ENCODE results near the gene FGFR3. TPM values are rescaled to one million over a fixed set of nuclear protein-coding genes. Genes with fewer than 3 reads are reported as not detected.

The FGFR3 gene
- total and polyA plus RNA-seq, 2 of the 8 experiments (the other 6 are each of a cell fraction or from before 2014, with no cell fraction given): 9.0 to 19.5 TPM

DNA sequence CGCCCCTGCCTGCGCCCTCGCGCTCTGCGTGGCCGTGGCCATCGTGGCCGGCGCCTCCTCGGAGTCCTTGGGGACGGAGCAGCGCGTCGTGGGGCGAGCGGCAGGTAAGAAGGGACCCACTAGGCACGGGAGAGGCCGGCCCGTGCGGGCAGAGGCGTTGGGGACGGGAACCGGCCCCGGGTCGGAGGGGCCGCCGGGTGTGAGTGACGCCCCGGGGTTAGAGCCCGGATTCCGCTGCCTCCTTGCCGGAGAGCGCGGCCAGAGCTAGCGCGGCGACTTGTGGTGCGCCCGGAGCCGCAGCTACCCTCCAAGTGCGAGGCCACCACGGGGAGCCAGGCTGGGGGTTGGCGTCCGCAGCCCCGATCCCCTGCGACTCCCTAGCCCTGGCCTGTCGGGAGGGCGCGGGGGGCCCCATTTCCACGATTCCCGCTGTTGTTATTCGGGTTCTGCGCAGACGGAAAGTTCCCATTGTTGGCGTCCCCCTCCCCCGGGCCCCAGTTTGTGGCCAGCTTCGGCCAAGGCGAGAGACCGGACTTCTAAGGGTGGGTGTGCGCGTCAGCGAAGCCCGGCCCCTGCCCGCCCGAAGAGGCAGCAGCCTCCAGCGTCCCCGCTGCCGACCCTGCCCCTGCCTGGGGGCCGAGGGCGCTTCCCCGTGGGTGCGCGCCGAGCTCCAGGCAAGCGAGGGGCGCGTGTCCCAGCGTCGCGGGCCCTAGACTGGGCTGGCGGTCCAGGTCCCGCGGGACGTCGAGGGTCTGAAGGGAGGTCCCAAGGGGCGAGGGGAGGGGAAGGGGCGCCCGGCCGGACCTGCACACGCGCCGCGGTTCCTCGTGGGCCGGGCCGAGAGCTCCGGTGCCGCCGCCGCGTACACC is 1.1 kb downstream of the FGFR3 start:
- no peak overlapping the region for H3K27ac ChIP-seq (ENCODE audit: low read depth, low read length)
- peaks cover 5 to 44% (median 36%) of the 10 kb centered on the region in 4 experiments for H3K27me3 ChIP-seq (replicated peaks in 1 of 4; ENCODE audit: control insufficient read depth in 3 of 4, extremely low read depth in 1 of 4, insufficient read depth in 3 of 4, low read length in 3 of 4)
- no peak overlapping the region for H3K56ac ChIP-seq (replicated peaks; ENCODE audit: insufficient read length, low read depth, low read length)
- no peak overlapping the region for H2BK15ac ChIP-seq (ENCODE audit: low read length)
- no peaks in the 10 kb centered on the region for H3K9me3 ChIP-seq (ENCODE audit: insufficient read depth in 2 of 2, low read depth in 1 of 2, low read length in 1 of 2)
- ChIA-PET POLR2A (ENCODE audit: partially characterized antibody) (interaction anchor here (0.9 to 11.0 kb wide), 15 partner anchors 10 to 267 kb away, joined by 3 to 170 read pairs (median 4); partner anchors contain the start of gene SLBP), CTCF (ENCODE audit: partially characterized antibody) (interaction anchor here (0.7 to 71.2 kb wide), 4 partner anchors 16 to 65 kb away, joined by 3 to 2507 read pairs (median 10); no protein-coding TSS in a partner anchor)
- H2AFZ ChIP-seq (ENCODE audit: low read length): no peak overlapping the region
- H2BK12ac ChIP-seq (ENCODE audit: low read depth, low read length): 0 out of 2 replicates have a peak overlapping the region, but pooled peaks have one; percentile 39
- TF ChIP-seq RBBP5 (IDR thresholded peaks at IDR 0.05; ENCODE audit: borderline replicate concordance, low read depth, low read length) (peak; percentile 52; the same call in 1 of the 2 replicates), SUZ12 (IDR thresholded peaks at IDR 0.05; ENCODE audit: low read length) (peak; percentile 73), CREB1 (IDR thresholded peaks at IDR 0.05) (no peak), PHF8 (conservative IDR thresholded peaks at IDR 0.05; ENCODE audit: low read depth, low read length) (no peak), SIN3A (conservative IDR thresholded peaks at IDR 0.05 in 1 of 2, IDR thresholded peaks at IDR 0.05 in 1 of 2; ENCODE audit: low read depth in 1 of 2, low read length in 2 of 2) (peak in 1 of 2 experiments; percentile 48; a peak in 1 of 4 replicates), GTF2F1 (IDR thresholded peaks at IDR 0.05; ENCODE audit: borderline replicate concordance, low read depth, low read length) (no peak), KDM4A (IDR thresholded peaks at IDR 0.05; ENCODE audit: low read depth, low read length, severe bottlenecking) (peak; percentile 17)
- TF ChIP-seq, protein P1, sequence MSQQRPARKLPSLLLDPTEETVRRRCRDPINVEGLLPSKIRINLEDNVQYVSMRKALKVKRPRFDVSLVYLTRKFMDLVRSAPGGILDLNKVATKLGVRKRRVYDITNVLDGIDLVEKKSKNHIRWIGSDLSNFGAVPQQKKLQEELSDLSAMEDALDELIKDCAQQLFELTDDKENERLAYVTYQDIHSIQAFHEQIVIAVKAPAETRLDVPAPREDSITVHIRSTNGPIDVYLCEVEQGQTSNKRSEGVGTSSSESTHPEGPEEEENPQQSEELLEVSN (IDR thresholded peaks at IDR 0.05): 0 out of 2 replicates have a peak, but pooled peaks have one; percentile 31
- H3K79me2 ChIP-seq (ENCODE audit: control insufficient read depth in 1 of 2, insufficient read depth in 2 of 2, low read length in 2 of 2): peaks cover 0 to 5% of the 10 kb centered on the region in 2 experiments; a peak in 1 of 4 replicates
- peak overlapping the region; percentile 78 for H3K18ac ChIP-seq (ENCODE audit: extremely low read depth, low read length)
- peak overlapping the region; percentile 39 for H4K8ac ChIP-seq (ENCODE audit: extremely low read depth, insufficient read depth, low read length)
- H3K4me1 ChIP-seq (replicated peaks in 1 of 4; ENCODE audit: control insufficient read depth in 3 of 4, insufficient read depth in 4 of 4, low read length in 3 of 4): peaks cover 0 to 19% (median 9%) of the 10 kb centered on the region in 4 experiments; a peak in 6 of 7 replicates
- FAIRE-seq: no peak
- peak overlapping the region; percentile 13 for H4K5ac ChIP-seq (ENCODE audit: insufficient read length, low read depth, low read length)
- H3K4me3 ChIP-seq (ENCODE audit: extremely low read depth in 1 of 4, insufficient read depth in 2 of 4, low read depth in 3 of 4, low read length in 4 of 4): peak overlapping the region; percentile 55 to 71 (median 64)
- H3K36me3 ChIP-seq (ENCODE audit: control insufficient read depth in 2 of 4, insufficient read depth in 4 of 4, low read length in 3 of 4): no peaks in the 10 kb centered on the region; a peak in 1 of 8 replicates
- peaks cover 9 to 13% of the 10 kb centered on the region in 2 experiments for H4K20me1 ChIP-seq (replicated peaks in 1 of 2; ENCODE audit: control insufficient read depth in 1 of 2, insufficient read depth in 2 of 2, low read length in 2 of 2)
- no peak overlapping the region for H2BK5ac ChIP-seq (ENCODE audit: low read depth, low read length)
- WGBS, 2 experiments (ENCODE audit: extremely low coverage in 1 of 2, insufficient coverage in 1 of 2, insufficient read length in 1 of 2, insufficient replicate concordance in 2 of 2, low coverage in 1 of 2, low lambda C conversion rate in 2 of 2, missing lambda C conversion rate in 1 of 2): 2% methylated on average over 62 of the region's 101 CpGs; no CpG with 5 or more reads in 1 of the 2 experiments
- H3K79me1 ChIP-seq (ENCODE audit: low read depth, low read length): peaks cover 10% of the 10 kb centered on the region; the same call in 1 of the 2 replicates
- H3K23ac ChIP-seq (ENCODE audit: insufficient read length): no peak overlapping the region
- peak overlapping the region in 2 of 4 experiments; percentile 16 to 81; a peak in 3 of 7 replicates for H3K9ac ChIP-seq (replicated peaks in 1 of 4; ENCODE audit: extremely low read depth in 1 of 4, low read depth in 3 of 4, low read length in 3 of 4)
- H3K4me2 ChIP-seq (ENCODE audit: insufficient read depth in 1 of 2, low read depth in 2 of 2, low read length in 2 of 2): peak overlapping the region; percentile 66 to 91
- no peak overlapping the region for H2AK5ac ChIP-seq (ENCODE audit: low read depth, low read length)
- H3K4ac ChIP-seq (replicated peaks; ENCODE audit: insufficient read length, low read depth, low read length): no peak overlapping the region
- H4K91ac ChIP-seq (replicated peaks; ENCODE audit: insufficient read length, low read length): peak overlapping the region; percentile 15
- no peak overlapping the region for H3K14ac ChIP-seq (ENCODE audit: insufficient read length)
- H2BK20ac ChIP-seq (ENCODE audit: low read length): no peak overlapping the region
- no peak overlapping the region for H2BK120ac ChIP-seq (replicated peaks; ENCODE audit: low read depth, low read length)
- peaks cover 17% of the 10 kb centered on the region; the same call in 1 of the 2 replicates for H3K23me2 ChIP-seq (ENCODE audit: low read depth, low read length)
- DNase-seq (ENCODE audit: low read depth in 1 of 2, low spot score in 2 of 2): no peak

Measured in H1 (cell line).